Measurements from ENCODE around the gene KNSTRN.
A peak's percentile ranks its signal among the peaks of the same experiment; 100 is the strongest.

The KNSTRN gene

GRCh38 chr15:40382580-40383456 is at the start of gene KNSTRN:
TSS of gene KNSTRN (plus strand) at chr15:40382721. CDS start at chr15:40382836, 115 bp downstream.
- FAIRE-seq (peak; percentile 96), DNase-seq (ENCODE audit: extremely low spot score, insufficient read length, low read depth) (peak; percentile 87)

- no peak for DNase-seq (ENCODE audit: extremely low spot score, insufficient read length, low read depth)
- peak; percentile 71 for FAIRE-seq
Measured at GRCh38 chr15:40333922-40334492, 48.5 kb upstream of the KNSTRN start.

- no peak for FAIRE-seq
- no peak for DNase-seq (ENCODE audit: extremely low spot score, insufficient read length, low read depth)
Measured at GRCh38 chr15:40334541-40334940, 48.0 kb upstream of the KNSTRN start.

- DNase-seq (ENCODE audit: extremely low spot score, insufficient read length, low read depth), result no peak
- no peak for FAIRE-seq
Measured at GRCh38 chr15:40334941-40335795, 47.4 kb upstream of the KNSTRN start.

- DNase-seq (ENCODE audit: extremely low spot score, insufficient read length, low read depth) (no peak), FAIRE-seq (no peak)
Measured at GRCh38 chr15:40335938-40336743, 46.4 kb upstream of the KNSTRN start.

GRCh38 chr15:40336744-40337122 is 45.8 kb upstream of the KNSTRN start:
- FAIRE-seq (peak; percentile 57), DNase-seq (ENCODE audit: extremely low spot score, insufficient read length, low read depth) (no peak)

- DNase-seq (ENCODE audit: extremely low spot score, insufficient read length, low read depth) (no peak), FAIRE-seq (no peak)
Measured at GRCh38 chr15:40337597-40337996, 44.9 kb upstream of the KNSTRN start.

GRCh38 chr15:40338041-40338657 is 44.4 kb upstream of the KNSTRN start:
- DNase-seq (ENCODE audit: extremely low spot score, insufficient read length, low read depth) (peak; percentile 78), FAIRE-seq (peak; percentile 79)

- FAIRE-seq (no peak), DNase-seq (ENCODE audit: extremely low spot score, insufficient read length, low read depth) (no peak)
Measured at GRCh38 chr15:40338921-40339620, 43.5 kb upstream of the KNSTRN start.

GRCh38 chr15:40339621-40339945 is 42.9 kb upstream of the KNSTRN start:
- no peak for DNase-seq (ENCODE audit: extremely low spot score, insufficient read length, low read depth)

GRCh38 chr15:40340038-40340739 is 42.3 kb upstream of the KNSTRN start:
- no peak for FAIRE-seq
- DNase-seq (ENCODE audit: extremely low spot score, insufficient read length, low read depth), result no peak

More at GRCh38 chr15:40339621-40339945, 42.9 kb upstream of the KNSTRN start:
- no peak for FAIRE-seq

GRCh38 chr15:40340740-40341400 is 41.7 kb upstream of the KNSTRN start, which contains the start of gene CCDC9B:
TSS of gene CCDC9B (minus strand) at chr15:40340939. CDS start at chr15:40340819, 120 bp downstream.
- DNase-seq (ENCODE audit: extremely low spot score, insufficient read length, low read depth), result no peak
- no peak for FAIRE-seq

- DNase-seq (ENCODE audit: extremely low spot score, insufficient read length, low read depth) (no peak), FAIRE-seq (no peak)
Measured at GRCh38 chr15:40342416-40343320, 39.9 kb upstream of the KNSTRN start.

GRCh38 chr15:40343512-40343911 is 39.0 kb upstream of the KNSTRN start:
- FAIRE-seq, result no peak

GRCh38 chr15:40344217-40344616 is 38.3 kb upstream of the KNSTRN start:
- no peak for FAIRE-seq
- DNase-seq (ENCODE audit: extremely low spot score, insufficient read length, low read depth), result no peak

More at GRCh38 chr15:40343512-40343911, 39.0 kb upstream of the KNSTRN start:
- DNase-seq (ENCODE audit: extremely low spot score, insufficient read length, low read depth), result no peak

GRCh38 chr15:40344631-40345120 is 37.8 kb upstream of the KNSTRN start:
- FAIRE-seq, result peak; percentile 89
- peak; percentile 63 for DNase-seq (ENCODE audit: extremely low spot score, insufficient read length, low read depth)

Data from GM18507 (cell line).